BJ (cell line): ENCODE results near the gene CHCHD6. TPM values are rescaled to one million over a fixed set of nuclear protein-coding genes. Genes with fewer than 3 reads are reported as not detected.

ENCODE experiments used
- CTCF ChIA-PET: fragments of 350-600 bp; formaldehyde crosslinking; extraction: SDS; loops from one replicate; lab custom pipeline; 2021; ENCODE audit warnings: antibody characterized with exemption, inconsistent platforms; lab: Yijun Ruan, JAX
- POLR2A ChIA-PET: fragments of 300-600 bp; sonication (Branson Sonifier 250); formaldehyde crosslinking; extraction: SDS; loops from one replicate; lab custom pipeline; 2021; ENCODE audit warnings: antibody characterized with exemption; lab: Charles Lee
- DNase-seq: peaks from one replicate; pipeline ENCODE4 v3.0.0-alpha.2; 2011; ENCODE audit warnings: low read depth
- H3K27me3 ChIP-seq: 2 replicates; pipeline ENCODE4 v1.6.0; 2011; ENCODE audit warnings: low read length; ENCODE audit not compliant: control insufficient read depth, insufficient read depth
- H3K36me3 ChIP-seq: 2 replicates; pipeline ENCODE4 v1.5.1; 2011; ENCODE audit warnings: low read length; ENCODE audit not compliant: control insufficient read depth, insufficient read depth
- H3K4me3 ChIP-seq: 2 replicates; pipeline ENCODE4 v1.5.1; 2011; ENCODE audit warnings: low read depth, mild to moderate bottlenecking, control low read depth, low read length
- CTCF ChIP-seq: IDR thresholded peaks from 2 replicates; pipeline ENCODE4 v1.5.1; 2011; ENCODE audit warnings: low read depth, mild to moderate bottlenecking, control low read depth, inconsistent platforms, low read length, moderate library complexity; ENCODE audit not compliant: insufficient read depth
- polyA plus RNA-seq: library from polyadenylated mRNA; depleted of rRNA; stranded (reverse); fragments of >200 nt; gene quantifications from 2 replicates; pipeline ENCODE4 v1.2.3, GENCODE V29; 2011

Gene CHCHD6
- polyA plus RNA-seq, 1 experiment: 23.7 TPM

GRCh38 chr3:126955004-126955790, 251.2 kb downstream of the CHCHD6 start:
- H3K4me3 ChIP-seq: no peak overlapping the region
- TF ChIP-seq CTCF: no peak
- ChIA-PET CTCF (no interaction called here), POLR2A (no interaction called here)
- H3K36me3 ChIP-seq: no peaks in the 10 kb centered on the region
- no peak for DNase-seq
- H3K27me3 ChIP-seq: no peaks in the 10 kb centered on the region

GRCh38 chr3:126956361-126956760, 252.3 kb downstream of the CHCHD6 start:
- no peak for DNase-seq
- TF ChIP-seq CTCF: no peak
- H3K36me3 ChIP-seq: no peaks in the 10 kb centered on the region
- ChIA-PET CTCF (no interaction called here), POLR2A (no interaction called here)
- no peak overlapping the region for H3K4me3 ChIP-seq
- no peaks in the 10 kb centered on the region for H3K27me3 ChIP-seq

- Histone ChIP-seq H3K4me3 (no peak overlapping the region), H3K27me3 (no peaks in the 10 kb centered on the region), H3K36me3 (no peaks in the 10 kb centered on the region)
- POLR2A ChIA-PET: no interaction called here
- CTCF ChIA-PET: no interaction called here
- no peak for TF ChIP-seq CTCF
- no peak for DNase-seq
Measured at GRCh38 chr3:126956866-126957650, 253.0 kb downstream of the CHCHD6 start.

- DNase-seq: no peak
- H3K27me3 ChIP-seq: no peaks in the 10 kb centered on the region
- ChIA-PET POLR2A (no interaction called here), CTCF (interaction anchor here (0.8 kb wide), 1 partner anchor 206 kb away, joined by 3 read pairs; no protein-coding TSS in a partner anchor)
- no peak overlapping the region for H3K4me3 ChIP-seq
- H3K36me3 ChIP-seq: no peaks in the 10 kb centered on the region
- no peak for TF ChIP-seq CTCF
Measured at GRCh38 chr3:126957776-126958637, 254.0 kb downstream of the CHCHD6 start.
